ENCODE data around the gene SCUBE2.

SCUBE2 gene

GRCh38 chr11:9074338-9075029 lies 16.9 kb downstream of the SCUBE2 start:
- TF ChIP-seq CTCF (IDR thresholded peaks at IDR 0.05; ENCODE audit: insufficient read depth, low read depth, low read length, missing control alignments) = no peak
- no peak overlapping the region for H3K4me3 ChIP-seq (ENCODE audit: low read depth, low read length)
- no peak for DNase-seq (ENCODE audit: low read depth)

GRCh38 chr11:9073466-9074225 lies 17.8 kb downstream of the SCUBE2 start:
- DNase-seq (ENCODE audit: low read depth) = no peak
- no peak for TF ChIP-seq CTCF (IDR thresholded peaks at IDR 0.05; ENCODE audit: insufficient read depth, low read depth, low read length, missing control alignments)
- no peak overlapping the region for H3K4me3 ChIP-seq (ENCODE audit: low read depth, low read length)

GRCh38 chr11:9072626-9073176 lies 18.7 kb downstream of the SCUBE2 start:
- no peak for TF ChIP-seq CTCF (IDR thresholded peaks at IDR 0.05; ENCODE audit: insufficient read depth, low read depth, low read length, missing control alignments)
- DNase-seq (ENCODE audit: low read depth) = no peak
- H3K4me3 ChIP-seq (ENCODE audit: low read depth, low read length) = no peak overlapping the region

GRCh38 chr11:9071692-9072091 lies 19.7 kb downstream of the SCUBE2 start:
- H3K4me3 ChIP-seq (ENCODE audit: low read depth, low read length) = no peak overlapping the region
- TF ChIP-seq CTCF (IDR thresholded peaks at IDR 0.05; ENCODE audit: insufficient read depth, low read depth, low read length, missing control alignments) = no peak
- no peak for DNase-seq (ENCODE audit: low read depth)

- TF ChIP-seq CTCF (IDR thresholded peaks at IDR 0.05; ENCODE audit: insufficient read depth, low read depth, low read length, missing control alignments) = no peak
- DNase-seq (ENCODE audit: low read depth) = no peak
- no peak overlapping the region for H3K4me3 ChIP-seq (ENCODE audit: low read depth, low read length)
Measured at GRCh38 chr11:9070749-9071491, 20.5 kb downstream of the SCUBE2 start.

- no peak overlapping the region for H3K4me3 ChIP-seq (ENCODE audit: low read depth, low read length)
- no peak for DNase-seq (ENCODE audit: low read depth)
- no peak for TF ChIP-seq CTCF (IDR thresholded peaks at IDR 0.05; ENCODE audit: insufficient read depth, low read depth, low read length, missing control alignments)
Measured at GRCh38 chr11:9069862-9070470, 21.4 kb downstream of the SCUBE2 start.
